KMS-11 (cell line): Measurements from ENCODE around the gene C16orf89.

ENCODE experiments used
- H2AFZ ChIP-seq: fragments of 200-600 bp; sonication (generic); 2 replicates; pipeline ENCODE4 v1.6.1; 2016; ENCODE audit warnings: antibody characterized with exemption, mixed run types, low read depth
- H3K27ac ChIP-seq: fragments of 200-600 bp; sonication (generic); 2 replicates; pipeline ENCODE4 v1.6.1; 2016; ENCODE audit warnings: mild to moderate bottlenecking, mixed run types
- H3K27me3 ChIP-seq: fragments of 200-600 bp; sonication (generic); 2 replicates; pipeline ENCODE4 v1.6.1; 2017; ENCODE audit warnings: mild to moderate bottlenecking, low read depth, mixed run types, moderate library complexity; ENCODE audit not compliant: insufficient read depth
- H3K36me3 ChIP-seq: fragments of 200-600 bp; sonication (generic); 2 replicates; pipeline ENCODE4 v1.6.1; 2017; ENCODE audit warnings: mild to moderate bottlenecking, mixed run types; ENCODE audit not compliant: insufficient read depth
- H3K4me1 ChIP-seq: fragments of 200-600 bp; sonication (generic); 2 replicates; pipeline ENCODE4 v1.6.1; 2016; ENCODE audit warnings: mild to moderate bottlenecking, low read depth, mixed run types; ENCODE audit not compliant: poor library complexity, severe bottlenecking
- H3K4me2 ChIP-seq: fragments of 200-600 bp; sonication (generic); 2 replicates; pipeline ENCODE4 v1.7.0; 2016; ENCODE audit warnings: mild to moderate bottlenecking, mixed run types
- H3K4me3 ChIP-seq: fragments of 200-600 bp; sonication (generic); IDR thresholded peaks from 2 replicates; pipeline ENCODE4 v1.6.1; 2017; ENCODE audit warnings: low read depth, low read length, mixed read lengths; ENCODE audit not compliant: insufficient read depth
- H3K79me2 ChIP-seq: fragments of 200-600 bp; sonication (generic); 2 replicates; pipeline ENCODE4 v1.6.1; 2016; ENCODE audit warnings: low read depth, mixed run types; ENCODE audit not compliant: insufficient read depth
- H3K9ac ChIP-seq: fragments of 200-600 bp; sonication (generic); 2 replicates; pipeline ENCODE4 v1.6.1; 2016; ENCODE audit warnings: mild to moderate bottlenecking, mixed run types
- H4K20me1 ChIP-seq: fragments of 200-600 bp; sonication (generic); 2 replicates; pipeline ENCODE4 v1.6.1; 2016; ENCODE audit warnings: mild to moderate bottlenecking, mixed run types; ENCODE audit not compliant: insufficient read depth
- CTCF ChIP-seq: fragments of 200-600 bp; sonication (generic); conservative IDR thresholded peaks from 2 replicates; pipeline ENCODE4 v1.6.1; 2017; ENCODE audit warnings: low read depth, mild to moderate bottlenecking, antibody characterized with exemption, low read length, moderate library complexity, mixed read lengths

The C16orf89 gene

GRCh38 chr16:5064915-5065314 lies 841 bp downstream of the C16orf89 start:
- Histone ChIP-seq H3K36me3 (no peaks in the 10 kb centered on the region), H3K27ac (no peak overlapping the region), H3K4me3 (no peak overlapping the region), H3K9ac (no peak overlapping the region), H4K20me1 (no peaks in the 10 kb centered on the region), H3K79me2 (no peaks in the 10 kb centered on the region), H3K4me2 (no peak overlapping the region), H2AFZ (no peak overlapping the region), H3K27me3 (no peaks in the 10 kb centered on the region; the same call in 1 of the 2 replicates), H3K4me1 (no peaks in the 10 kb centered on the region)
- TF ChIP-seq CTCF = no peak

GRCh38 chr16:5062790-5063765 lies 2.7 kb downstream of the C16orf89 start:
- no peaks in the 10 kb centered on the region for H4K20me1 ChIP-seq
- no peak overlapping the region for H3K4me2 ChIP-seq
- no peak overlapping the region for H3K4me3 ChIP-seq
- H3K27me3 ChIP-seq = no peaks in the 10 kb centered on the region; the same call in 1 of the 2 replicates
- no peak overlapping the region for H3K27ac ChIP-seq
- no peaks in the 10 kb centered on the region for H3K36me3 ChIP-seq
- H3K4me1 ChIP-seq = no peaks in the 10 kb centered on the region
- no peak overlapping the region for H2AFZ ChIP-seq
- peak; percentile 26; the same call in 1 of the 2 replicates for TF ChIP-seq CTCF
- H3K79me2 ChIP-seq = no peaks in the 10 kb centered on the region
- H3K9ac ChIP-seq = no peak overlapping the region

- Histone ChIP-seq H3K79me2 (no peaks in the 10 kb centered on the region), H3K27ac (no peak overlapping the region), H3K9ac (no peak overlapping the region), H2AFZ (no peak overlapping the region), H3K4me2 (no peak overlapping the region), H3K36me3 (no peaks in the 10 kb centered on the region), H3K27me3 (no peaks in the 10 kb centered on the region; the same call in 1 of the 2 replicates), H4K20me1 (no peaks in the 10 kb centered on the region), H3K4me1 (no peaks in the 10 kb centered on the region), H3K4me3 (no peak overlapping the region)
- no peak for TF ChIP-seq CTCF
Measured at GRCh38 chr16:5062051-5062450, 3.7 kb downstream of the C16orf89 start.

- Histone ChIP-seq H3K9ac (no peak overlapping the region), H3K27me3 (no peaks in the 10 kb centered on the region; the same call in 1 of the 2 replicates), H3K27ac (no peak overlapping the region), H3K4me2 (no peak overlapping the region), H4K20me1 (no peaks in the 10 kb centered on the region), H3K4me1 (no peaks in the 10 kb centered on the region), H3K79me2 (no peaks in the 10 kb centered on the region), H3K36me3 (no peaks in the 10 kb centered on the region), H2AFZ (no peak overlapping the region), H3K4me3 (no peak overlapping the region)
- TF ChIP-seq CTCF = no peak
Measured at GRCh38 chr16:5060073-5060641, 5.6 kb downstream of the C16orf89 start.
